Aortic smooth muscle cell (primary cell): ENCODE measurements around the gene HSPBAP1. TPM values are rescaled to one million over a fixed set of nuclear protein-coding genes. Genes with fewer than 3 reads are reported as not detected.

Experiments used
- total RNA-seq: library from RNA; depleted of rRNA; stranded (reverse); fragments of >200 nt; gene quantifications from 2 replicates; pipeline ENCODE4 v1.2.3, GENCODE V29; 2014

The HSPBAP1 gene, protein sequence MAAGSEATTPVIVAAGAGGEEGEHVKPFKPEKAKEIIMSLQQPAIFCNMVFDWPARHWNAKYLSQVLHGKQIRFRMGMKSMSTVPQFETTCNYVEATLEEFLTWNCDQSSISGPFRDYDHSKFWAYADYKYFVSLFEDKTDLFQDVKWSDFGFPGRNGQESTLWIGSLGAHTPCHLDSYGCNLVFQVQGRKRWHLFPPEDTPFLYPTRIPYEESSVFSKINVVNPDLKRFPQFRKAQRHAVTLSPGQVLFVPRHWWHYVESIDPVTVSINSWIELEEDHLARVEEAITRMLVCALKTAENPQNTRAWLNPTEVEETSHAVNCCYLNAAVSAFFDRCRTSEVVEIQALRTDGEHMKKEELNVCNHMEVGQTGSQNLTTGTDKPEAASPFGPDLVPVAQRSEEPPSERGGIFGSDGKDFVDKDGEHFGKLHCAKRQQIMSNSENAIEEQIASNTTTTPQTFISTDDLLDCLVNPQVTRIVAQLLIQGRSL
- total RNA-seq = 5.3 and 6.4 TPM in 2 replicates

GRCh38 chr3:122793568-122794416 is at the start of gene HSPBAP1:
TSS of gene HSPBAP1 (minus strand) at chr3:122793831. CDS start at chr3:122793680, 151 bp downstream.

GRCh38 chr3:122794779-122795673 is 1.4 kb upstream of the HSPBAP1 start, which contains the start of gene SLC49A4:
TSS of gene SLC49A4 (plus strand) at chr3:122795069. CDS start at chr3:122795193, 124 bp downstream.

Other genes with a start within 250 kb of the HSPBAP1 start
- gene PARP9, start 229.5 kb downstream of the HSPBAP1 start, total RNA-seq = 27.0 and 38.5 TPM in 2 replicates
- gene DTX3L, start 229.5 kb downstream of the HSPBAP1 start, total RNA-seq = 12.9 and 18.3 TPM in 2 replicates
- 0.26 and 0.31 TPM in 2 replicates for gene PARP15, start 216.2 kb downstream of the HSPBAP1 start, total RNA-seq
- gene PARP14, start 113.0 kb downstream of the HSPBAP1 start, total RNA-seq = 49.3 and 64.0 TPM in 2 replicates
- 11.9 and 15.3 TPM in 2 replicates for gene SLC49A4, start 1.2 kb upstream of the HSPBAP1 start, total RNA-seq
- gene SEMA5B, start 233.9 kb upstream of the HSPBAP1 start, total RNA-seq = 0.53 and 3.6 TPM in 2 replicates